DLD1 (cell line): ENCODE results near the gene PRND.

Source experiments
- in situ Hi-C: cut with HindIII; loops from 2 replicates; pipeline ENCODE4 v1.10.0; 2017; ENCODE audit warnings: low sequenced_read_pairs

The PRND gene

DNA sequence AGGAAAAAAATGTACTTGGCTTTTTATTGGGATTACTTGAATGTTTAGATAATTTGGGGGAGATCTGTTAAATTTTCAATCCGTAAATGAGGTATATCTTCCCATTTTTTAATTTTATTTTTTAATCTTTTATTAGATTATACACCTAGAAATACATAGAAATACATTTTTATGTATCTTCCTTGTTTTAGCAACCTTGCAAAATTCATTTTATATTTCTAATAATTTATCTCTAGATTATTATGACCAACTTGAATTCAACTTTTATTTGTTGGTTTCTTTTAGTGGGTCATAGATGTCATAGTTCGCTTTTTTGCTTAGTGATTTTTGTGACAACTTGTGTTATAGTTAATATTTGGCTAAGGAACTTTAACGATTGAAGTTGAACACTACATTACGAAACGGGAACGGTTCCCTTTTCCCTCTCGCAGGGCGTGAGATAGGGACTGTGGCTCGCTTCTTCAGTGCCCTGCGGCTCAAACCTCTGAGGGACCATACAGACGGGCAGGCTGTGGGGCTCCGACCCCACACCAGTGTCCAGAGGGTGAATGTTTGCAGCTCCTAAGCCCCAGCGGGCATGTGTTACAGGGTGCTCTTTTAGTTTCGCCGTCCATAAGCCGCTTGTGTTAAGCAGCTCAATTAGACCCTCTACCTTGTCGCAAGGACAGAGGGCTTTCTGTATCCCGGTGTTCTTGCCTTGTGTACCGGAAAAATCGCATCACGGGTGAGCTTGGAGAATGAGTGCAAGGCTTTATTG, 53.8 kb downstream of the PRND start:
- in situ Hi-C loops: no loop called here

DNA sequence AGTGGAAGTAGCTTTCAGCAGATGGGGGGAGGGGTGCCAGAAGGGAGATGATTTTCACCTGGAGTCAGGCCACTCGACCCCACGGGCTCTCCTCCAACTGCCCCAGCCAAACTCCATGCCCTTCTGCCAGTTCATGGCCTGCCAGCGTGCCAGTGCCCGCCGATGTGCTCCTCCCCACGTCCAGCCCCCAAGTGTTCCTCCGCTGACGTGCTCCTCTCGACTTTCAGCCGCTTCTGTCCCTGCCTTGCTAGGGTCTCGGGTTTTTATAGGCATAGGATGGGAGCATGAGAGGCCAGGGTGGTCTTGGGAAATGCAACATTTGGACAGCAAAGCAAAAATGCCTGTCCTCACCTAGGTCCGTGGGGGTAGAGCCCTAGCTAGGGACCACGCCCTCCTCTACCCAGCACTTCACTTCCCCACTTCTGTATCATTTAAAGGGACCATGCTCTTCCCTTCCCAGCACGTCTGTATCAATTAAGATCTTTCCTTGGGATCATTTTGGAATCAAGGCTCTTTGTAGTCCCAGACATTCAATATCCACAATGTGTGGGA, 54.4 kb downstream of the PRND start:
- in situ Hi-C loops: no loop called here
